ENCODE measurements around the gene STC2.

Gene STC2

DNA sequence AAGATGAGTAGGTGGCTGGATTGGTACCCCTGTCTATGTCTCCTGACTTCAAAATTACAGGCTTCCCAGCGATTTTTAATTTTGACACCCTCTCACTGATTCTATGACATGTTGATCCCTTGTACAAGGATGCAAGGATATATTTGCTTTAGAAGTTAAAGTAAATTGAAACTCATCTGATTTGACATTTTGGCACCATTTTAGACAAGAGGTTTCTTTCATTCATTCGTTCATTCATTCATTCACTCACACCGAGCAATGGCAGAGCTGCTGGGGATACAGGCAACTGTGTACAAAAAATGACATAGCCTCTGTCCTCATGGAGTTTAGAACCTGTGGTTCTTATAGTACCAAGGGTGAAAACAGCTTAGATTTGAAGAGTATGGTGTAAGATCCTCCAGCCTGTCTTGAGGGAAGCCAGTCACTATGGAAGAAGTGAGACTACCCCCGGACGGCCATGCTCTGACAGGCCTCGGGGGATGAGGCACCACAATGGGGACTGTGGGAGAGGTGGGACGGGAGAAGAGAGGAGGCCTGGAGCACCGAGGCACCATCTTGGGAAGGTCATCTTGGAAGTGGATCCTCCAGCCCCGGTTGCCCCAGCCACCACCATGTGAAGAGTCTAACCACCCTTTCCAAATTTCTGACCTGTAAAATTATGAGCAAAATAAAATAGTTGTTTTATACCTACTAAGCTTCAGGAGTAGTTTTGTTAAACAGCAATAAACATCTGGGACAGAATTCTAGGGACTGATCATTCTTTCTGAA, 16.2 kb downstream of the STC2 start:
- no peak for DNase-seq

DNA sequence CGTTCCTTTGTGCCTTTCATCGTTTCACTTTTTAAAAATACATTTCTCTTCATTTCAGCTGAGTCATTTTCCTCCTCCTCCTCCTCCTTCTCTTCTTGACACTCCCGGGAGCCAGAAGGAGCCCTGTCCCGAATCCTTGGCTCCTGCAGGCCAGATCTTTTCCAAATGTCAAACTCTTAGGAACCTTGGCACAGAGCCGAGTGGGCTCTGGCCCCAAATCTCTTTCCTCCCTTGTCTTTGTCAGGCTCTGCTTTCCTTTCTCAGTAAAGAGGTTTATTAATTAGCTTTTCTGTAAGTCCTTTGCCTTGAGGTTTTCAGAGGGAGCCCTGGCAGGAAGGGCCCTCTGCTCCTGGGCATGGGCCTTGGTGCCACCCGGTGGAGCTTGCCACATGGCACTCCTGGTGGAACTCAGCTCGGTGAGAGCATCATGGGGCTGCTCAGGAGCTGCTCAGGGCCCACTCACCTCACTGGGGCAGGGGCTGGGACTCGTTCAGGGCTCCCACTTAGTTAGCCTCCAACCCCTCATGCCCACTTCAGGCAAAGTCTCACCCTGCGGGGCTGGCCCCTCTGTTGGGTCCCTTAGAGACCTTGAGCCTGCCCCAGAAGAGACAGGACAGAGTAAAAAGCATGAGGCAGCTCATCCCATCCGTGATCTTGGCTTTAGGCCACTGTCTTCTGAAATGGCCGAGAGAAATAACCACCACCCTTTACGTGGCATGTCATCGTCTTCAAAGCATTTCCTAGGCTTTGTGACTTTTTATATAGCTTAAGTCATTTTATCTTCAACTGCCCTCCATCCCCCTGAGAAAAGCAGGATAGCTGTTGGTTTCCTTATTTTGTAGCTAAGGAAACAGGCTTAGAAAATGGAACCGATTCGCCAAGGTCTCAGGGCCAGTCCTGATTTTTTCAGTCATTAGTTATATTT, 17.1 kb downstream of the STC2 start:
- DNase-seq, result no peak

DNA sequence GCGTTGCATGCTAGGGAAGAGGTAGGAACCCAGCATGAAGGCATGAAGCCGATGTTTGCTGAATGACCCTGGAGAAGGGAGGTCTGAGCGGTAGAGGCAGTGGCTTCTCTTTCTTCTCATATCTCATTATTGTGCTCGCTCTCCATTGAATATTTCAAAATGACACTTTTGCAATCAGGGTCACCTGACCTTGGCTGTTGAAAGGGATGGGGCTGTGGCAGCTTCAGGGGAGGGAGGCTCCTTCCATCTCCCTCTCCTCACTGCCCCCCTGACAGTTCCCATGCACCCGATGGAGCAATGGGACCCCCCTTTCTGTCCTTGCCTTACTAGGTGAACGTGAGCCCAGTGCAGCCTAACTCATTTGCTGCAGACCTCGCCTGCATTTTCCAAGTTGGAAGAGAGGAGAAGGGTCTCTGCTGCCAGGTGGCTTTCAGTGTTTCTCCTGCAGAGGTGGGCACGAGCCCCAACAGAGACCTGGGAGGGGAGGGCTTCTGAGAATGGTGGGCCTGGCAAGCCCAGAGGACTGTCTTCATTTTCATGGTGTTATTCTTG, 17.9 kb downstream of the STC2 start:
- DNase-seq, result no peak

DNA sequence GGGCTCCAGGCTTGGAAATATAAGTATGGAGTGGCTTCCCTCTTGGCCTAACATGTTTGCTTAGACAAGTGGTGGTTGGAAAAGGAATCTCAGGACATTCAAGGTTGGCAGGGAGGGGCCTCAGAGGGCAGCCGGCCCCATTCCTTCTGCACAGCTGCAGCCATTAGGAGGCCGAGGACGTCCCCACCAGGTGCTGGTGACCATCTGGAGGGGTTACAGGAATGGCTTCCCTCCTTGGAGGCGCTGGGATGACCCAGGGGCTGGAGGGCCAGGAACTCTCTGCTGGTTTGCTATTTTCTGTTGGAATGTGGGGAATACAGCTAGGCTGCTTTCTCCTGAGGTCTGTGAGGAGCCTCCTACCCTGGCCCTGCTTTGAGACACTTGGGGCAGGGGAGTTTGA, 18.5 kb downstream of the STC2 start:
- DNase-seq, result no peak

DNA sequence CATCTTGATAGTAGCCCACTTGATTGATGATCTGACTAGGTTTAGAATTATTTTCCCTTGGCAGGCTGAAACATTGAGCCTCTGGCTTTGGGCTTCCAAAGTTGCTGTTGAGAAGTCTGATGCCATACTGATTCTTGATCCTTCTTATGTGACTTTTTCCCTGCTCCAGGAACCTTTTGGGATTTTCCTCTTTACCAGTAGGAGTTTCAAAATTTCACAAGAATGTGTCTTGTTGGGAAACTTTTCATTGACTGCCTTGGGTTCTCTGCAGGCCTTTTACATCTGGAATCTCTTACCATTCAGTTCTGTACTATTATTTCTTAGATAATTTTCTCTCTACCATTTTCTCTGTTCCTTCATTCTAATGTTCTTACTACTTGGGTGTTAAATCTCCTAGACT, 20.0 kb downstream of the STC2 start:
- no peak for DNase-seq

DNA sequence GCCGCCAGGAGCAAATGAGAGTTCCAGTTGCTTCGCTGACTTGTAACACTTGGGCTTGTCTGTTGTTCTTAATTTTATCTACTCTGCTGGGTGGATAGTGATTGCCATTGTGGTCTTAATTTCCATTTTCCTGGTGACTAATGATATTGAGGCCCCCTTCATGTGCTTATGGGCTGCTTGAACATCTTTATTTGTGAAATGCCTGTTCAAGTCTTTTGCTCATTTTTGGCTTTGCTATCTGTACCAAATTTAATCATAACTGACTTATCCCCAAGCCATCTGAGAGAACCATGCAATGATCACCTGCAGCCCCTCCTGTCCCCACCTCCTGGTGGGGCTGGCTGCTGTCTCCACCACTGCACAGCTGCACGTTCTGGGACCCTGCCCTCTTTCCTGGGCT, 20.5 kb downstream of the STC2 start:
- no peak for DNase-seq

DNA sequence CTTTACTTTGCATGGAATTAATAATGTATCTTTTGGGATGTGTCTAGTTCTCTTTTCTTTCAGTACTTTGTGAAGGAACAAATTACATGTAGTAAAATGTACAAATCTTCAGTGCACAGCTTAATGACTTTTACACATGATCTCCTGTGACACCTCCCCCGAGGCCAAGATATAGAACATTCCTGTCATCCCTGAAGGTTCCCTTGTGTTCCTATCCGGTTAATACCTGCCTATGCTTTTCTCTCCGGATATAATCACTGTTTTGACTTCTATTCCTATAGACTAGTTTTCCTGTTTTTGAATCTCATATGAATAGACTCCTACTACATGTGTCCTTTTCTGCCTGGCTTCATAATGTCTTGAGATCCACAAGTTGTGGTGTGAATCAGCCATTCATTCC, 21.5 kb downstream of the STC2 start:
- DNase-seq, result no peak

DNA sequence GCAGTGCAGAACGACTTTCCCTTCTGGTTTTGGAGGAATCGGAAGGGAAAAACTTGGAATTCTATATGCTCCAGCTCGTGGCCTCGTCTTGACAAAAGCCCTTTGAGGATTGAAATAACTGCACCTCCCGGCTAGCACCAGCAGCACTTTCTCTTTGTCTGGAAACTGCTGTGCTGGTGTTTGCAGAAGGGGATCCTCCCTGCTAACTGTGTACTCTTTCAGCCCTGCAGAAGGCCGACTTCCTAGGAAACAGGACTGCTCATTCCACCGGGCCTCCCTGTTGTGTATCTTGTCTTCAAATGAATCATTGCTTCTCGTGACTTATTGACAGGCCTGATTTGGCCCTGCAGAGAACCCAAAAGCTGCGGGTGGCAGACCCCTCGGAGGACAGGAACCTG, 23.6 kb downstream of the STC2 start:
- DNase-seq, result no peak

DNA sequence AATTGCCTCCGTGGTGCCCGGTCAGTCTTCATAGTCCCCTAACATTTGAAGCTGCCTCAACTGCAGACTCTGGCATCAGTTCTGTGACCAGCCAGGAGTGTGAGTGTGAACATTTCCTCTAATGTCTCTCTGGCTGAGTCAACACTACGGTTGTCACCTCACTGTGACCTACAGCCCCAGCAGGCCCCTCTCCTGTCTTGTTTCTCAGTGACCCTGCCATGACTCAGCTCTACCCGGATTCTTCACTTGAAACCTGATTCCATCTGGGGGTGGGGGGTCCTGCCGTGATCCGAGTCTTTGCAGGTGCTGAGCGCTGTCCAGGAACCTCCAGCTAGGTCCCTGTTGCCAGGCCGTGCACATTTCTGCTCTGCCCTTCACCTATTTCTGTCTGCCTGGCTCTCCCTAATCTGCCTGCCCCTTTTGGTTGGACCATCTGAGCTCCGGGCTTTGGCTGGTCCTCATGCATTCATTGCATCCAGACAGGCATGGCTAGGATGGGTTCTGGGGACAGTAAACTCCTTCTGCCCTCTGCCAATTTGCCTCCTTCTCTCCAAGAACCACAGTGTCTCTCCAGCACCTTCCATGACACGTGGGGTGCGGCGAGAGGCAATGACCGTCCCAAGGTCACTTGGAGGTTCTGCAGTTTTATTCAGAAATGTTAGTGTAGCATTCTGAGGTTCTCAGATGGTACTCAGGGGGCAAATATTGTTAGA, 24.2 kb downstream of the STC2 start:
- DNase-seq, result no peak

DNA sequence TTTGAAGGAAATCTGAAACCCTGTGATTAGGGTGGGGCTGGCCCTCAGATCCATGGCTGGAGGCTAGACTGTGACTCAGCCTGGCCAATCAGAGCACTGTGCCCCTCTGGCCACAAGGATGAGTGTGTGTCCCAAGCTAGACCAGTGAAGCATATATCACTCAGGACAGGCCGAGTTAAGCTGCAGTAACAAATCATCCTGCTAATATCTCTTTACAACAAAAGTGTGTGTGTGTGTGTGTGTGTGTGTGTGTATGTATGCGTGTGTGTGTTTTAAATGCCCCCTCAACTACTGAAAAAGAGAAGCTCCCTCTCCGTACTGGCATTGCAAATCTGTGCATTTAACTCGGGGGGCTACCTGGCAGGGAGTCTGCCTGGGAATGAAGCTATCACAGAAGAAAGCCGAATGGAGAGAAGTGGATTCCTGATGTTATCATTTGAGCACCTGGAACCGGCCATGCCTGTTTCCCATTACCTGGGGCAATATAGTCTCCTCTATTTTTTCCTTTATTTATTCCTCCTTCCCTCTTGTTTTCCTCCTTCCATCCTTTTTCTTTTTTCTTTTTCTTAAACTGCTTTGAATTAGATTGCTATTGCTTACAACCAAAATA, 25.6 kb downstream of the STC2 start:
- no peak for DNase-seq

DNA sequence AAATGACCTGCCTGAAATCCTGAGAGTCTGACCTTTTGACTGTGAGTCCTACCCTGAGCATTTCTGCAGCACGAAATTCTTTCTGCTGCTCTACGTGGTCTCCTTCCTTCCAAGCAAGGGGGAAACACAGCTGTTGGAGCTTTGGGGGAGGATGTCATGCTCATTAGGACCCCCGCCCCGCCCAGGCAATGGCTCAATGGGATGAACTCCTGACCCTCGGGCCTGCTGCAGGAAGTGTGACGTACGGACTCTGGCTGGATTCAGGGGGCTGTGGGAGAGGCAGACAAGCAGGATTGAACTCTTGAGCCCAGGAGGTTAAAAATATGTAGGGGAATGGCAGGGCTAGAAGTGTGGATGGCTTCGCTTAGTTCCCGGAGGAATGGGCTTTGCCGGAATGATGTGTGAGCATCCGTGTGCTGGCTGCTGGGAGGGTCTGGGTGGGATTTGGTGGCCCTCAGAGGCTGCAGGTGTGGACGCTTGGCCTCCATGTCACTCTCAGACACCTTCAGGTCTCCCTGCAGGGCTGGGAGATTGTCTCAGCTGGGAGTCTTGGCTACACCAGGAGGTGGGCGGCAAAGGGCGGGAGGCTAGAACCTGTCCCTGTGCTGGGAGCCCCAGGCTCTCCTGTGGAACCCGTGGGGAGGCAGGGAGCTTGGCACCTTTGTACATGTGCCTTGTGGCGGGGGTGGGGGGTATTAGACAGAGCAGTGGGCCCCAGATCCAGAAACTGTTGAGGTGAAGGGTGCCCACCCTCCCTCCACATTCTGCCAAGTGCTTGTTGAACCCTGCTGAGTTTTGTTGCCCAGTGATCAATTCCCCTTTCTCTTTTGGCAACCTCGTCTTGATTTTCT, 26.3 kb downstream of the STC2 start:
- no peak for DNase-seq

DNA sequence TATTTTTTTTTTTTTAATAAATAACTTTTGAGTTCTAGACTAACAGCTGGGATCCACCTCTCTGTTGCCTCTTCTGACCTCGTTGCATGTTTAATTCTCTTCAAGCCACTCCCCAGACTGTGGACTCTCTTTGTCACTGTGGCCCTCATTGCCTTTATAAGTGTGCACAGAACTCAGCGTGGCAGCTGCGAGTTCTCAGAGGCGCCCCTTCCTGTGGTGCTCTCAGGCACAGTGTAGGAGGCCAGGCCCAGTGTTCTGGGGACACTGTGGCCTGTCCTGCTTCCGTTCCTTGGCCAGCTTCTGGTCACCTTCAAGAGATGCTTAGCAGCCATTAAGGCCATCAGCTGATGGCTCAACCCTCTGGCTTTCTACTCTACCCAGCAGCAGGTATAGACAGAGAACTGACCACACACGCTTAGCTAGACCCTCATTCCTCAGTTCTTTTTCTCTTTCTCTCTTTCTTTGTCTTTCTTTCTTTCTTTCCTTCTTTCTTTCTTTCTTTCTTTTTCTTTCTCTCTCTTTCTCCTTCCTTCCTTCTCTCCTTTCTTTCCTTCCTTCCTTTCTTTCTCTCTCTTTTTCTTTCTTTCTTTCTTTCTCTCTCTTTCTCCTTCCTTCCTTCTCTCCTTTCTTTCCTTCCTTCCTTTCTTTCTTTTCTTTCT, 27.7 kb downstream of the STC2 start:
- no peak for DNase-seq

DNA sequence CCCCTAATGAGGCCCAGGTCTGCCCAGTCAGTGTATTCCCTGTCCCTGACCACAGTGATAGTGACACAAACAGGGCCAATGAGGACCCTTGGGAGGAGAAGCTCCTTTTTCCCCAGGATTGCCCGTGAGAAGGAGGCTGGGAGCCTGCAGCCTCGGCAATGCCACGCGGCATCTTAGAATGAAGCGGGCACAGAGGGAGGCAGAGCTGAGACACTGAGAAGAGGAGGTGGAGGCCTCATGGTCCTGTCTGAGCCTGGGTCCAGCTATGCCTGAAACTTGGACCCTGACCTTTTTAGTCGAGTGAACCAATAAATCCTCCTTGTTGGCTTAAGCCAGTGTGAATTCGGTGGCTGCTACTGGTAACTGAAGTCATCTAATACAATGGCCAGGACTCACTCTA, 28.4 kb downstream of the STC2 start:
- DNase-seq, result no peak

DNA sequence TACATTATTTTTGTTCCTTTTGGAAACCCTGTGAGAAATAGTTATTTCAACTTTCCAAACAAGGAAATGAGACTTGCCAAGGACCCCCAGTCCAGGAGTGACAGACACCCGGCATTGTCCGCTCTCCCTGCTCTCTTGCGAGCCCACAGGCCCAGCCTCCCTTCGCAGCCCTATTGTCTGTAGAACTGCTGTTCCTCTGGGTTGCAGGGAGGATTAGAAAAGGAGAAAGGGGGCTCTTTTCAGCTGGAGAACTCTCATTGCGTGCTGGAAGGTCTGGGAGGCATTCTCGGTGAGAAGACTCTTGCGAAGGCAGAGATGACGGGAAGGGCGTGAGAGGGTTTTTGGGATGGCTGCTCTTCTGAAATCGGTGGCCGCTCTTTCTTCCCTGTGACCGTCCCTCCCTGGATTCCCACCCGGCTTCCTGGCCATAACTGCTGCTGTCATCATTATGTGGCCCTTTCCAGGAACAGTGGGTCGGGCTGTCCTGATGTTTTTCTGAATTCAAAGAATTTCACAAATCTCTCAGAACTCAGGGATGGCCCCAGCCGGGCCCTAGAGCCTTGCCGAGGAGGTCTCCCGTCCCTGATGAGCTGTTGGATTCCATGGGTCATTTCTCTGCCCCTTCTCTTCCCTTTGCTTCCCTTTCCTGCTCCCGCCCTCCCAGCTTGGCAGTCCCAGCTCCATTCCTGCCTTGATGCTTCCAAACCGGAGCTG, 29.8 kb downstream of the STC2 start:
- no peak for DNase-seq

DNA sequence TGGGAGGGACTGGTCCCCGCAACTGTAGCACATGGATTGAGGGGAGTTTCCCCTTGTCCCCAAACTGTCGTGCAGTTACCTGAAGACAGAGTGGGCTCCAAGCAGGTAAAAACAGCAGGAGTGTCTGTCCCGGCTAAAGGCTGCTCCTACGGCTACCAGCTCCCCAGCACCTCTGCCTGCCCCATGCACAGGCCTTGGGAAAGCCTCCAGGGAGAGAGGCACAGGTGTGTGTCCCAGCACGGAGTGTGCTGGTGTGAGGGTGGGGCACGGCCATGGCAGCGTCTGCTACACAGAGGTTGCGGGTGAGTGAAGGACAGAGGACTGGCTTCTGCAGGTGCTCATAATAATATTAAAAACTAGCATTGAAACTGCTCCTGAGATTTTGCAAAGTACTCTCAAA, 30.4 kb downstream of the STC2 start:
- DNase-seq, result no peak

DNA sequence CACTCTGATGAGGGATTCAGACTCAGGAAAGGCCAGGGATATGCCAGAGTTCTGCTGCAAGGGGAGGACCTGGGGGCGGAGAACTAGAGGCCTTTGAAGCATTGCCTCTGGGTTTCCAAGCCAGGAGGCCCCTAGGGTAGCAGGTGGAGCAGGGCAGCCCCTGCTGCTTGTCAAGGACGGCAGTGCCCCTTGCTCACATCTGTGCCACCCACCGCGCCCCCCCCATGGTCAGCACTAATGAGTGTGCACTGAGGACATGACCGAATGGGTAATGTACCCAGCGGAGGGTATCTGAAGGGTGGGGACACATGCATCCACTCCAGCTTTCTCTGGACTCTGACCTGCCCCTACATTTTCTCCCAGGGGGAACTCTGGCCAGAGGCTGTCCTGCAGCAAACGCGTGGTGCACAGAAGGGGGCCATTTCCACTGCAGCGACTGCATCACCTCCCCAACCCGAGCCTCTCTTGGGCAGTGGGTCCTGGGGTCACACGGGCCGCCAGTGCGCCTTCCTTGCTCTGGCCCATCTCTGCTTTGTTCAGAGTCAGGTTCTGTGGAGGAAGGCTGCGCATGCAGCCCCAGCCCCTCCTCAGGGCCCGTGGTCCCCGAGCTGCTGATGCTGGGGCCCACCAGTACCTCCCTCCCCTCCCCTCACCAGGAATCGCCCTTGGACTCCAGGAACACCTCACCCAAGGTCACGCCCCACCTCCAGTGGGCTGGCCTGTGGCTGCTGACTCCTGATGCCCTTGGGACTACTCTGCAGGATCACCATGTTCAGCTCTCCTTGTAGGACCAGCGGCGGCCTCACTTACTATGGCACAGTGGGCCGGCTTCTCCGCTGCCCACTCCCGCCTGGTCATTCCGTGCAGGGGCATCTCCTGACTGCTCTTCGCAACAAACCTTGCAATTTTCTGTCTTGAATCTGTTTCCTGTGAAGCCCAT, 31.2 kb downstream of the STC2 start:
- DNase-seq, result no peak

DNA sequence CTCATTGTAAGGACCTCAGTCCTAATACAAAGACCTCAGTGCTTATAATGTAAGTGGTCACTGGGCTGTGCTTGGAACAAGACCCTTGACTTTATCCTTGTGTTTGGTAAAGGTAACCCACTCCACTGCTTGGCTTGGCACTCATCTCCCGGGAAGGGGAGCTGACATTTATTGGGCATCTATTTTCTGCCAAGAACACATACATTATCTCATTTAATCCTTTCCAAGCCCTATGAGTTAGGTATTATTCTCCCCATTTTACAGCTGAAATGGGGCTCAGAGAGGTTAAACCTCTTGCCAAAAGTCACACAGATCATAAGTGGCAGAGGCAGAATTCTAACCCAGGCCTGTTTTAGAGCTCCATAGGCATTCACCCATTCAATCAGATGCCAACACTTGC, 32.4 kb downstream of the STC2 start:
- no peak for DNase-seq

DNA sequence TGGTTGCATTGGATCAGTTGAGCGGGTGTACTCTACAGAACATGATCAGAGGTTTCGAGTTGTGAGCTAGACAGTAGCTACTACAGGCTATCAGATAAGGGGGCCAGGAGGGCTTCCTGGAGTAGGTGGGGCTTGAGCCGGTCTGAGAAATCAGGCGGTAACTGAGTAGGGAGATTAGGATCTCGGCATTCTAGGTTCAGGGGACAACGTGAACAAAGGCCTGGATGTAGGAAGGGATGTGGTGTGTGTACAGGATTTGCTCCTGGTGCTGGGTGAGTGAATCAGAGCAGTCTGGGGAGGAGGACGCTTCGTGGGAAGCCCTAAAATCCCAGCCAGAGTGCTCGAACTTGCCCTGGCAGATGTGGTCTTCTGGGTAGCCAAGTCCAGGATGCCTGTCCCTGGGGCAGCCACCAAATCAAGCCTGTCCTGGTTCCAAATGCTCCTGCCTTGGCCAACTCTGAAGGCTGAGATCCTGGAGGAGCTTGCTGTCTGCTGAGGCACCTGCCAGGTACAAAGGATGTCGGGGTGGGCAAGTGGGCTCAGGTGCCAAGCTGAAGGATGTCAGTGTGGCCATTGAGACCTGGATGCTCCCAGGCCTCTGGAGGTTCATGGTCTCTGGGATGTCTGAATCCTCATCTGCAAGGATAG, 33.4 kb downstream of the STC2 start:
- DNase-seq, result no peak
